ENCODE measurements around the gene CYB5R4.

The CYB5R4 gene

GRCh38 chr6:84016029-84016428 is 156.5 kb downstream of the CYB5R4 start:
- no peak for ATAC-seq
- no peaks in the 10 kb centered on the region for H3K36me3 Mint-ChIP-seq
- no peaks in the 10 kb centered on the region for H3K9me3 Mint-ChIP-seq
- DNase-seq (ENCODE audit: low spot score in 2 of 2) = no peak
- H3K27ac Mint-ChIP-seq = no peak overlapping the region
- H3K4me1 Mint-ChIP-seq = no peaks in the 10 kb centered on the region
- H3K4me3 Mint-ChIP-seq = no peak overlapping the region

Measured in stimulated activated effector memory CD8-positive, alpha-beta T cell treated with anti-CD3 and anti-CD28 coated beads, Interleukin-12 subunit alpha, Interleukin-12 subunit beta, amount 100 ng/mL, for 72 hours (primary cell).